OCI-LY1 (cell line): ENCODE data around the gene TYRO3.

ENCODE experiments used
- H2AFZ ChIP-seq: fragments of 200-600 bp; sonication (generic), shearing (Covaris generic); 2 replicates; pipeline ENCODE4 v1.6.0; 2014; ENCODE audit warnings: antibody characterized with exemption, mild to moderate bottlenecking, low read length
- H3F3A ChIP-seq: fragments of 200-600 bp; sonication (generic), shearing (Covaris generic); 2 replicates; pipeline ENCODE4 v1.6.0; 2014; ENCODE audit warnings: mild to moderate bottlenecking, antibody characterized with exemption, low read length, moderate library complexity; ENCODE audit not compliant: insufficient read depth
- H3K27ac ChIP-seq: fragments of 200-600 bp; sonication (generic); 2 replicates; pipeline ENCODE4 v1.5.1; 2014; ENCODE audit warnings: low read length, mixed run types, mild to moderate bottlenecking, low read depth; ENCODE audit not compliant: poor library complexity, severe bottlenecking
- H3K27me3 ChIP-seq: fragments of 200-600 bp; sonication (generic); 2 replicates; pipeline ENCODE4 v1.6.0; 2014; ENCODE audit warnings: antibody characterized with exemption, mild to moderate bottlenecking, low read length, moderate library complexity; ENCODE audit not compliant: insufficient read depth
- H3K36me3 ChIP-seq: fragments of 200-600 bp; sonication (generic); 2 replicates; pipeline ENCODE4 v1.6.1; 2014; ENCODE audit warnings: mild to moderate bottlenecking, antibody characterized with exemption, low read length, moderate library complexity, mixed read lengths; ENCODE audit not compliant: insufficient read depth
- H3K4me1 ChIP-seq: fragments of 200-600 bp; sonication (generic); 2 replicates; pipeline ENCODE4 v1.5.1; 2014; ENCODE audit warnings: mild to moderate bottlenecking, low read length, moderate library complexity; ENCODE audit not compliant: insufficient read depth, severe bottlenecking
- H3K4me2 ChIP-seq: fragments of 200-600 bp; sonication (generic), shearing (Covaris generic); 2 replicates; pipeline ENCODE4 v1.6.1; 2014; ENCODE audit warnings: low read length
- H3K4me3 ChIP-seq: fragments of 200-600 bp; sonication (generic); 2 replicates; pipeline ENCODE4 v1.5.1; 2014; ENCODE audit warnings: low read length, low read depth, mild to moderate bottlenecking, mixed read lengths; ENCODE audit not compliant: poor library complexity, severe bottlenecking
- H3K79me2 ChIP-seq: fragments of 200-600 bp; shearing (Covaris generic); 2 replicates; pipeline ENCODE4 v1.6.1; 2016; ENCODE audit warnings: mixed run types, low read length, mixed read lengths; ENCODE audit not compliant: insufficient read depth
- H3K9ac ChIP-seq: fragments of 200-600 bp; sonication (generic), shearing (Covaris generic); 2 replicates; pipeline ENCODE4 v1.6.1; 2014; ENCODE audit warnings: mild to moderate bottlenecking, low read length, mixed read lengths
- H3K9me2 ChIP-seq: fragments of 200-600 bp; sonication (generic), shearing (Covaris generic); 2 replicates; pipeline ENCODE4 v1.6.1; 2014; ENCODE audit warnings: low read depth, mild to moderate bottlenecking, low read length, mixed read lengths
- H3K9me3 ChIP-seq: fragments of 200-600 bp; shearing (Covaris generic); 2 replicates; pipeline ENCODE4 v1.6.1; 2014; ENCODE audit warnings: low read length, mixed read lengths
- H4K20me1 ChIP-seq: fragments of 200-600 bp; sonication (generic), shearing (Covaris generic); 2 replicates; pipeline ENCODE4 v1.6.0; 2016; ENCODE audit warnings: mild to moderate bottlenecking, low read length; ENCODE audit not compliant: insufficient read depth
- CTCF ChIP-seq: fragments of 200-600 bp; sonication (generic), shearing (Covaris generic); IDR thresholded peaks from 2 replicates; pipeline ENCODE4 v1.5.1; 2017; ENCODE audit warnings: mild to moderate bottlenecking, antibody characterized with exemption, low read length, moderate library complexity, mixed read lengths
- EZH2 ChIP-seq: fragments of 200-600 bp; sonication (generic), shearing (Covaris generic); IDR thresholded peaks from 2 replicates; pipeline ENCODE4 v1.8.0; 2017; ENCODE audit warnings: borderline replicate concordance, mixed run types, mild to moderate bottlenecking, antibody characterized with exemption, low read length, moderate library complexity, mixed read lengths

TYRO3 gene

GRCh38 chr15:41629883-41630282 is 70.9 kb downstream of the TYRO3 start:
- no peak overlapping the region for H3K27ac ChIP-seq

GRCh38 chr15:41630616-41631217 is 71.7 kb downstream of the TYRO3 start:
- H4K20me1 ChIP-seq: no peaks in the 10 kb centered on the region
- H3K27ac ChIP-seq: no peak overlapping the region
- no peak for TF ChIP-seq EZH2
- TF ChIP-seq CTCF: no peak
- no peak overlapping the region for H3K9ac ChIP-seq
- no peaks in the 10 kb centered on the region for H3K79me2 ChIP-seq
- no peaks in the 10 kb centered on the region for H3K36me3 ChIP-seq
- H3F3A ChIP-seq: no peaks in the 10 kb centered on the region
- no peak overlapping the region for H3K4me3 ChIP-seq
- H3K27me3 ChIP-seq: no peaks in the 10 kb centered on the region
- no peak overlapping the region for H3K4me2 ChIP-seq
- H3K4me1 ChIP-seq: peaks cover 11% of the 10 kb centered on the region
- no peaks in the 10 kb centered on the region for H3K9me3 ChIP-seq
- H3K9me2 ChIP-seq: no peaks in the 10 kb centered on the region
- no peak overlapping the region for H2AFZ ChIP-seq

More at GRCh38 chr15:41629883-41630282, 70.9 kb downstream of the TYRO3 start:
- Histone ChIP-seq H3K9me3 (no peaks in the 10 kb centered on the region), H3K4me3 (no peak overlapping the region), H3K79me2 (no peaks in the 10 kb centered on the region), H3K4me1 (peaks cover 11% of the 10 kb centered on the region), H3K4me2 (no peak overlapping the region), H2AFZ (no peak overlapping the region), H3K9ac (no peak overlapping the region), H4K20me1 (no peaks in the 10 kb centered on the region), H3K27me3 (no peaks in the 10 kb centered on the region), H3F3A (no peaks in the 10 kb centered on the region), H3K36me3 (no peaks in the 10 kb centered on the region), H3K9me2 (no peaks in the 10 kb centered on the region)
- TF ChIP-seq CTCF (no peak), EZH2 (no peak)

- H3K79me2 ChIP-seq: no peaks in the 10 kb centered on the region
- H3K4me3 ChIP-seq: no peak overlapping the region
- H3K4me1 ChIP-seq: peaks cover 11% of the 10 kb centered on the region
- no peaks in the 10 kb centered on the region for H3K27me3 ChIP-seq
- H3K9me3 ChIP-seq: no peaks in the 10 kb centered on the region
- no peaks in the 10 kb centered on the region for H3K36me3 ChIP-seq
- H3K27ac ChIP-seq: no peak overlapping the region
- no peaks in the 10 kb centered on the region for H3F3A ChIP-seq
- no peak overlapping the region for H3K4me2 ChIP-seq
- H3K9ac ChIP-seq: no peak overlapping the region
- H2AFZ ChIP-seq: no peak overlapping the region
- TF ChIP-seq EZH2: no peak
- TF ChIP-seq CTCF: no peak
- no peaks in the 10 kb centered on the region for H4K20me1 ChIP-seq
- no peaks in the 10 kb centered on the region for H3K9me2 ChIP-seq
Observed at GRCh38 chr15:41631880-41632470, 73.0 kb downstream of the TYRO3 start.
